H54 (cell line): ENCODE measurements around the gene RALGDS.
A peak's percentile ranks its signal among the peaks of the same experiment; 100 is the strongest.

Source experiments
- DNase-seq: peaks from one replicate; pipeline ENCODE4 v3.0.0; 2011; ENCODE audit warnings: low spot score, mixed read lengths; ENCODE audit not compliant: insufficient read length
- FAIRE-seq: peaks from 3 replicates; lab custom pipeline; 2011; peaks lifted over from hg19 to GRCh38; lab: Jason Lieb, UNC
- POLR2A ChIP-seq: IDR thresholded peaks from 2 replicates; pipeline ENCODE4 v1.6.1; 2011; ENCODE audit warnings: low read depth, mild to moderate bottlenecking, low read length

The RALGDS gene

GRCh38 chr9:133134388-133135145, 13.5 kb upstream of the RALGDS start:
- TF ChIP-seq POLR2A: no peak
- FAIRE-seq: peak; percentile 27
- no peak for DNase-seq

- no peak for TF ChIP-seq POLR2A
- peak; percentile 96 for FAIRE-seq
Measured at GRCh38 chr9:133133681-133134387, 12.8 kb upstream of the RALGDS start.

GRCh38 chr9:133132174-133132573, 11.1 kb upstream of the RALGDS start:
- FAIRE-seq: no peak
- DNase-seq: no peak
- TF ChIP-seq POLR2A: no peak

More at GRCh38 chr9:133133681-133134387, 12.8 kb upstream of the RALGDS start:
- DNase-seq: peak; percentile 100

- no peak for TF ChIP-seq POLR2A
- DNase-seq (no peak), FAIRE-seq (no peak)
Measured at GRCh38 chr9:133131506-133131905, 10.5 kb upstream of the RALGDS start.

- DNase-seq (no peak), FAIRE-seq (no peak)
- no peak for TF ChIP-seq POLR2A
Measured at GRCh38 chr9:133130685-133131244, 9.7 kb upstream of the RALGDS start.

GRCh38 chr9:133129001-133129795, 8.2 kb upstream of the RALGDS start:
- TF ChIP-seq POLR2A: no peak
- no peak for FAIRE-seq
- no peak for DNase-seq

GRCh38 chr9:133128152-133128551, 7.1 kb upstream of the RALGDS start:
- TF ChIP-seq POLR2A: no peak
- DNase-seq (no peak), FAIRE-seq (no peak)

GRCh38 chr9:133127340-133127981, 6.4 kb upstream of the RALGDS start:
- DNase-seq (no peak), FAIRE-seq (no peak)
- no peak for TF ChIP-seq POLR2A

- no peak for TF ChIP-seq POLR2A
- DNase-seq (no peak), FAIRE-seq (no peak)
Measured at GRCh38 chr9:133126697-133127339, 5.8 kb upstream of the RALGDS start.

GRCh38 chr9:133125941-133126696, 5.1 kb upstream of the RALGDS start:
- FAIRE-seq (no peak), DNase-seq (no peak)
- TF ChIP-seq POLR2A: no peak

GRCh38 chr9:133124907-133125275, 3.9 kb upstream of the RALGDS start:
- TF ChIP-seq POLR2A: no peak
- FAIRE-seq: no peak
- DNase-seq: no peak

GRCh38 chr9:133124123-133124906, 3.3 kb upstream of the RALGDS start:
- no peak for TF ChIP-seq POLR2A
- FAIRE-seq (no peak), DNase-seq (no peak)
